Endothelial cell of umbilical vein (primary cell): ENCODE results near the gene LGALS14. TPM values are rescaled to one million over a fixed set of nuclear protein-coding genes. Genes with fewer than 3 reads are reported as not detected.

ENCODE experiments used
- BruUV-seq: library from RNA; stranded (reverse); fragments of 400-500 nt; replicated peaks from 2 replicates; lab custom pipeline; 2021; lab: Mats Ljungman, UMichigan
- CTCF ChIA-PET: fragments of 300-600, 350-600 bp; sonication (Branson Sonifier 250); formaldehyde crosslinking; loops from one replicate; lab custom pipeline; 2021; ENCODE audit warnings: antibody characterized with exemption, inconsistent platforms; lab: Charles Lee
- POLR2A ChIA-PET: fragments of 300-600, 350-600 bp; sonication (Branson Sonifier 250); formaldehyde crosslinking; loops from one replicate; lab custom pipeline; 2021; ENCODE audit warnings: antibody characterized with exemption, inconsistent platforms; lab: Charles Lee
- DNase-seq: peaks from one replicate; pipeline ENCODE4 v3.0.0-alpha.2; 2011; ENCODE audit warnings: low read depth, low spot score
- FAIRE-seq: peaks from 2 replicates; lab custom pipeline; 2011; peaks lifted over from hg19 to GRCh38; lab: Jason Lieb, UNC
- H2AFZ ChIP-seq: 2 replicates; pipeline ENCODE4 v1.6.0; 2012; ENCODE audit warnings: low read depth, low read length, control low read depth, inconsistent platforms
- H3K27ac ChIP-seq: 2 replicates; pipeline ENCODE4 v1.5.1; 2011; ENCODE audit warnings: low read depth, mild to moderate bottlenecking, control low read depth, low read length, moderate library complexity; ENCODE audit not compliant: insufficient read depth
- H3K27me3 ChIP-seq, 2 experiments: 2 replicates each; pipeline versions ENCODE4 v1.6.0 to v1.6.1; 2011; ENCODE audit warnings: low read length in 2 of 2, mixed read lengths in 1 of 2; ENCODE audit not compliant: control insufficient read depth in 2 of 2, insufficient read depth in 2 of 2
- H3K36me3 ChIP-seq, 2 experiments: 2 replicates in 1 of 2; 3 replicates in 1 of 2; pipeline ENCODE4 v1.5.1; 2011; ENCODE audit warnings: low read length in 2 of 2, mild to moderate bottlenecking in 1 of 2, moderate library complexity in 1 of 2; ENCODE audit not compliant: control insufficient read depth in 2 of 2, insufficient read depth in 2 of 2; ENCODE audit errors: extremely low read depth in 1 of 2
- H3K4me1 ChIP-seq: 3 replicates; pipeline ENCODE4 v1.5.1; 2011; ENCODE audit warnings: mild to moderate bottlenecking, low read length; ENCODE audit not compliant: control insufficient read depth, insufficient read depth; ENCODE audit errors: extremely low read depth
- H3K4me2 ChIP-seq: 2 replicates; pipeline ENCODE4 v1.6.1; 2011; ENCODE audit warnings: low read length, control low read depth, mixed read lengths; ENCODE audit not compliant: insufficient read depth
- H3K4me3 ChIP-seq, 3 experiments: fragments of 200-600 bp in 1 of 3; sonication (generic), shearing (Covaris generic) in 1 of 3; replicated peaks in 1 of 3; 2 replicates each; pipeline ENCODE4 v1.5.1; 2011 to 2016; ENCODE audit warnings: control low read depth in 3 of 3, low read length in 3 of 3, mild to moderate bottlenecking in 2 of 3, inconsistent platforms in 1 of 3, low read depth in 1 of 3, moderate library complexity in 1 of 3; ENCODE audit not compliant: insufficient read depth in 1 of 3
- H3K79me2 ChIP-seq: 2 replicates; pipeline ENCODE4 v1.6.0; 2012; ENCODE audit warnings: low read length, inconsistent platforms; ENCODE audit not compliant: control insufficient read depth, insufficient read depth
- H3K9ac ChIP-seq: replicated peaks from 2 replicates; pipeline ENCODE3; 2011; ENCODE audit warnings: low read length, control low read depth; ENCODE audit not compliant: insufficient read depth; ENCODE audit errors: extremely low read depth
- H3K9me1 ChIP-seq: replicated peaks from 3 replicates; pipeline ENCODE4 v1.6.0; 2011; ENCODE audit warnings: mild to moderate bottlenecking, low read length; ENCODE audit not compliant: control insufficient read depth, insufficient read depth; ENCODE audit errors: extremely low read depth
- H3K9me3 ChIP-seq: replicated peaks from 2 replicates; pipeline ENCODE4 v1.5.1; 2012; ENCODE audit warnings: low read length, inconsistent platforms; ENCODE audit not compliant: control insufficient read depth, insufficient read depth
- H4K20me1 ChIP-seq: replicated peaks from 2 replicates; pipeline ENCODE3; 2011; ENCODE audit warnings: mild to moderate bottlenecking, low read length; ENCODE audit not compliant: control insufficient read depth, insufficient read depth; ENCODE audit errors: extremely low read depth
- EZH2 ChIP-seq: IDR thresholded peaks from 2 replicates; pipeline ENCODE4 v1.6.1; 2012; ENCODE audit warnings: borderline replicate concordance, low read depth, mild to moderate bottlenecking, moderate library complexity, low read length, inconsistent platforms; ENCODE audit not compliant: severe bottlenecking
- FOS ChIP-seq: IDR thresholded peaks from 2 replicates; pipeline ENCODE4 v1.6.1; 2011; ENCODE audit warnings: mild to moderate bottlenecking, low read length, moderate library complexity, borderline replicate concordance; ENCODE audit not compliant: insufficient read depth
- GATA2 ChIP-seq: IDR thresholded peaks from 2 replicates; pipeline ENCODE4 v1.7.0; 2011; ENCODE audit warnings: low read depth, mild to moderate bottlenecking, moderate library complexity, mixed read lengths, low read length; ENCODE audit not compliant: insufficient read length, insufficient read depth
- JUN ChIP-seq: IDR thresholded peaks from 2 replicates; pipeline ENCODE4 v1.6.1; 2011; ENCODE audit warnings: borderline replicate concordance, low read depth; ENCODE audit not compliant: insufficient read length, insufficient read depth
- MYC ChIP-seq: IDR thresholded peaks from one replicate; pipeline ENCODE4 v1.6.1; 2011; ENCODE audit warnings: mild to moderate bottlenecking, low read depth, low read length
- POLR2A ChIP-seq: IDR thresholded peaks from 2 replicates; pipeline ENCODE4 v1.6.1; 2012; ENCODE audit warnings: low read depth, mild to moderate bottlenecking, control low read depth, low read length
- POLR2AphosphoS5 ChIP-seq: IDR thresholded peaks from 2 replicates; pipeline ENCODE4 v1.6.1; 2012; ENCODE audit warnings: low read depth, mild to moderate bottlenecking, control low read depth, low read length, moderate library complexity; ENCODE audit not compliant: insufficient read depth
- dilution Hi-C: fragments of 300-500 bp; cut with MboI; formaldehyde crosslinking; loops from one replicate; pipeline ENCODE4 v1.15.0; 2019; ENCODE audit warnings: low sequenced_read_pairs; ENCODE audit not compliant: extremely low pct_ligation_motif_present
- intact Hi-C: fragments of 100-400 bp; cut with micrococcal nuclease; formaldehyde crosslinking; loops from one replicate; pipeline ENCODE4 v1.10.0; 2022
- polyA plus RNA-seq, 4 experiments: library from polyadenylated mRNA; depleted of rRNA in 3 of 4; stranded (reverse) in 3 of 4; unstranded in 1 of 4; fragments of >200 nt; gene quantifications; 2 replicates each; pipeline versions ENCODE4 v1.2.1 to v1.2.3, GENCODE V29; 2011 to 2012; ENCODE audit warnings: missing spikeins in 1 of 4
- total RNA-seq: library from RNA; stranded (reverse); gene quantifications from 2 replicates; pipeline ENCODE4 v1.2.3, GENCODE V29; 2021
- TF ChIP-seq, protein P1 (sequence below), 2 donors: IDR thresholded peaks; 1 replicate in 1 of 2; 2 replicates in 1 of 2; pipeline ENCODE4 v1.5.1; 2011; ENCODE audit warnings: low read length in 2 of 2, mild to moderate bottlenecking in 2 of 2, moderate library complexity in 2 of 2, control low read depth in 1 of 2, inconsistent platforms in 1 of 2, low read depth in 1 of 2; ENCODE audit not compliant: insufficient read depth in 1 of 2; ENCODE audit errors: extremely low read depth in 1 of 2
- TF ChIP-seq, protein P2 (sequence below): IDR thresholded peaks from 2 replicates; pipeline ENCODE4 v1.6.1; 2011; ENCODE audit not compliant: insufficient read depth, insufficient read length

LGALS14 gene
- total and polyA plus RNA-seq, 2 donors (not counting 3 experiments of a cell fraction or from before 2014, with no cell fraction given), result not detected

DNA sequence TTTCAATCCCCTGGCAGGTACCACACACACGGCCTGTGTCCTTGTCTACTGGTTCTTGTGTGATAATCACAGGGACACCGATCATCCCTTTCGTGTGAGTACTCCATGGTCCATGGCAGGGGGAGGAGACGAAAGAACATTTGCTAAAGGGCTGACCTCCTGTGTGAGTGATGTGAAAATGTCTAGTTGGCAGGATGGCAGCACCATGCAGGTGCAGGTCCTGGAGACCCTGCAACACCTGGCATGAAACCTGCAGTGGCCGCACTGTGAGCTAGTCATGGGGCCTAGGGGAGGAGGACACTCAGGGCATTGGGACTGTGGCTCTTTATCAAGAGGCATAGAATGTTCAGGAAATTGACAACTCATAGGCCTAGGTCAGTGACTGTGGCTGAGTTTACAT lies 22.9 kb upstream of the LGALS14 start:
- no peak overlapping the region for H3K9ac ChIP-seq
- H3K9me1 ChIP-seq, result no peaks in the 10 kb centered on the region
- no peaks in the 10 kb centered on the region for H3K27me3 ChIP-seq
- no peaks in the 10 kb centered on the region for H3K79me2 ChIP-seq
- H4K20me1 ChIP-seq, result no peaks in the 10 kb centered on the region
- H3K27ac ChIP-seq, result no peak overlapping the region
- no peak overlapping the region for H2AFZ ChIP-seq
- no peak for DNase-seq
- H3K4me1 ChIP-seq, result no peaks in the 10 kb centered on the region
- no peak overlapping the region for H3K4me2 ChIP-seq
- no peaks in the 10 kb centered on the region for H3K36me3 ChIP-seq
- dilution Hi-C loops, result no loop called here
- no peak for FAIRE-seq
- intact Hi-C loops, result no loop called here
- H3K9me3 ChIP-seq, result no peaks in the 10 kb centered on the region
- H3K4me3 ChIP-seq, result no peak overlapping the region
- TF ChIP-seq FOS (no peak), EZH2 (no peak), JUN (no peak), MYC (no peak), GATA2 (no peak), POLR2A (no peak), POLR2AphosphoS5 (no peak)
- TF ChIP-seq, protein P1, sequence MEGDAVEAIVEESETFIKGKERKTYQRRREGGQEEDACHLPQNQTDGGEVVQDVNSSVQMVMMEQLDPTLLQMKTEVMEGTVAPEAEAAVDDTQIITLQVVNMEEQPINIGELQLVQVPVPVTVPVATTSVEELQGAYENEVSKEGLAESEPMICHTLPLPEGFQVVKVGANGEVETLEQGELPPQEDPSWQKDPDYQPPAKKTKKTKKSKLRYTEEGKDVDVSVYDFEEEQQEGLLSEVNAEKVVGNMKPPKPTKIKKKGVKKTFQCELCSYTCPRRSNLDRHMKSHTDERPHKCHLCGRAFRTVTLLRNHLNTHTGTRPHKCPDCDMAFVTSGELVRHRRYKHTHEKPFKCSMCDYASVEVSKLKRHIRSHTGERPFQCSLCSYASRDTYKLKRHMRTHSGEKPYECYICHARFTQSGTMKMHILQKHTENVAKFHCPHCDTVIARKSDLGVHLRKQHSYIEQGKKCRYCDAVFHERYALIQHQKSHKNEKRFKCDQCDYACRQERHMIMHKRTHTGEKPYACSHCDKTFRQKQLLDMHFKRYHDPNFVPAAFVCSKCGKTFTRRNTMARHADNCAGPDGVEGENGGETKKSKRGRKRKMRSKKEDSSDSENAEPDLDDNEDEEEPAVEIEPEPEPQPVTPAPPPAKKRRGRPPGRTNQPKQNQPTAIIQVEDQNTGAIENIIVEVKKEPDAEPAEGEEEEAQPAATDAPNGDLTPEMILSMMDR (IDR thresholded peaks at IDR 0.05; ENCODE audit: extremely low read depth in 1 of 2, insufficient read depth in 1 of 2, low read depth in 1 of 2, low read length in 2 of 2), result no peak
- TF ChIP-seq, protein P2, sequence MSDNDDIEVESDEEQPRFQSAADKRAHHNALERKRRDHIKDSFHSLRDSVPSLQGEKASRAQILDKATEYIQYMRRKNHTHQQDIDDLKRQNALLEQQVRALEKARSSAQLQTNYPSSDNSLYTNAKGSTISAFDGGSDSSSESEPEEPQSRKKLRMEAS, result no peak
- POLR2A ChIA-PET, result no interaction called here
- no TSS peak for BruUV-seq
- CTCF ChIA-PET, result no interaction called here
